K562 (cell line): Measurements from ENCODE around the gene CREB3L2. TPM values are rescaled to one million over a fixed set of nuclear protein-coding genes. Genes with fewer than 3 reads are reported as not detected.

Experiments used
- HNRNPH1 ChIP-seq: fragments of 200-400 bp; formaldehyde crosslinking; optimal IDR thresholded peaks from 2 replicates; pipeline ENCODE3; 2017; ENCODE audit warnings: low read depth, mild to moderate bottlenecking, low read length, moderate library complexity
- ZNF133 ChIP-seq: fragments of 250-450 bp; sonication (Bioruptor Pico); IDR thresholded peaks from 2 replicates; pipeline ENCODE4 v1.4.0; 2020; ENCODE audit warnings: mild to moderate bottlenecking
- polyA plus RNA-seq, 8 experiments: library from polyadenylated mRNA; depleted of rRNA in 4 of 8; stranded (reverse) in 5 of 8; unstranded in 3 of 8; fragments of >200 nt; fragmentation: Nextera tagmentation in 2 of 8; fragmentation: Illumina TruSeq in 1 of 8; extraction: Ambion mirVana in 2 of 8; extraction: Trizol in 1 of 8; gene quantifications; 2 replicates each; pipeline versions ENCODE4 v1.2.1 to v1.2.3, GENCODE V29; 2011 to 2014; ENCODE audit warnings: inconsistent platforms in 1 of 8, missing spikeins in 1 of 8
- total RNA-seq, 7 experiments: library from RNA; depleted of rRNA in 6 of 7; stranded (reverse); fragments of >200 nt in 6 of 7; fragmentation: Illumina TruSeq in 2 of 7; extraction: Trizol in 2 of 7; gene quantifications; 2 replicates each; pipeline versions ENCODE4 v1.2.1 to v1.2.3, GENCODE V29; 2011 to 2021; ENCODE audit warnings: low replicate concordance in 1 of 7
- TF ChIP-seq, protein P1 (sequence below): fragments of 250-450 bp; sonication (Bioruptor Pico); IDR thresholded peaks from 2 replicates; pipeline ENCODE4 v1.4.0; 2020; ENCODE audit warnings: mild to moderate bottlenecking, moderate library complexity
- TF ChIP-seq, protein P2 (sequence below): IDR thresholded peaks from 2 replicates; pipeline ENCODE4 v1.6.1; 2014; ENCODE audit warnings: antibody characterized with exemption

CREB3L2 gene
- total and polyA plus RNA-seq, 9 of the 15 experiments (the other 6 are each of a cell fraction or from before 2014, with no cell fraction given), result 7.1 to 45.6 (median 15.8) TPM

GRCh38 chr7:137980308-137980707 is 21.6 kb downstream of the CREB3L2 start (continued):
- TF ChIP-seq, protein P1, sequence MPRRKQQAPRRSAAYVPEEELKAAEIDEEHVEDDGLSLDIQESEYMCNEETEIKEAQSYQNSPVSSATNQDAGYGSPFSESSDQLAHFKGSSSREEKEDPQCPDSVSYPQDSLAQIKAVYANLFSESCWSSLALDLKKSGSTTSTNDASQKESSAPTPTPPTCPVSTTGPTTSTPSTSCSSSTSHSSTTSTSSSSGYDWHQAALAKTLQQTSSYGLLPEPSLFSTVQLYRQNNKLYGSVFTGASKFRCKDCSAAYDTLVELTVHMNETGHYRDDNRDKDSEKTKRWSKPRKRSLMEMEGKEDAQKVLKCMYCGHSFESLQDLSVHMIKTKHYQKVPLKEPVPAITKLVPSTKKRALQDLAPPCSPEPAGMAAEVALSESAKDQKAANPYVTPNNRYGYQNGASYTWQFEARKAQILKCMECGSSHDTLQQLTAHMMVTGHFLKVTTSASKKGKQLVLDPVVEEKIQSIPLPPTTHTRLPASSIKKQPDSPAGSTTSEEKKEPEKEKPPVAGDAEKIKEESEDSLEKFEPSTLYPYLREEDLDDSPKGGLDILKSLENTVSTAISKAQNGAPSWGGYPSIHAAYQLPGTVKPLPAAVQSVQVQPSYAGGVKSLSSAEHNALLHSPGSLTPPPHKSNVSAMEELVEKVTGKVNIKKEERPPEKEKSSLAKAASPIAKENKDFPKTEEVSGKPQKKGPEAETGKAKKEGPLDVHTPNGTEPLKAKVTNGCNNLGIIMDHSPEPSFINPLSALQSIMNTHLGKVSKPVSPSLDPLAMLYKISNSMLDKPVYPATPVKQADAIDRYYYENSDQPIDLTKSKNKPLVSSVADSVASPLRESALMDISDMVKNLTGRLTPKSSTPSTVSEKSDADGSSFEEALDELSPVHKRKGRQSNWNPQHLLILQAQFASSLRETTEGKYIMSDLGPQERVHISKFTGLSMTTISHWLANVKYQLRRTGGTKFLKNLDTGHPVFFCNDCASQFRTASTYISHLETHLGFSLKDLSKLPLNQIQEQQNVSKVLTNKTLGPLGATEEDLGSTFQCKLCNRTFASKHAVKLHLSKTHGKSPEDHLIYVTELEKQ, result no peak
- no peak for TF ChIP-seq HNRNPH1
- no peak for TF ChIP-seq ZNF133 (CRISPR knock-in tag)
- TF ChIP-seq, protein P2, sequence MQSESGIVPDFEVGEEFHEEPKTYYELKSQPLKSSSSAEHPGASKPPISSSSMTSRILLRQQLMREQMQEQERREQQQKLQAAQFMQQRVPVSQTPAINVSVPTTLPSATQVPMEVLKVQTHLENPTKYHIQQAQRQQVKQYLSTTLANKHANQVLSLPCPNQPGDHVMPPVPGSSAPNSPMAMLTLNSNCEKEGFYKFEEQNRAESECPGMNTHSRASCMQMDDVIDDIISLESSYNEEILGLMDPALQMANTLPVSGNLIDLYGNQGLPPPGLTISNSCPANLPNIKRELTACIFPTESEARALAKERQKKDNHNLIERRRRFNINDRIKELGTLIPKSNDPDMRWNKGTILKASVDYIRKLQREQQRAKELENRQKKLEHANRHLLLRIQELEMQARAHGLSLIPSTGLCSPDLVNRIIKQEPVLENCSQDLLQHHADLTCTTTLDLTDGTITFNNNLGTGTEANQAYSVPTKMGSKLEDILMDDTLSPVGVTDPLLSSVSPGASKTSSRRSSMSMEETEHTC, result no peak
